ENCODE data around the gene IL17C. TPM values are rescaled to one million over a fixed set of nuclear protein-coding genes. Genes with fewer than 3 reads are reported as not detected.

The IL17C gene
- total RNA-seq, 2 experiments from 2014 or later = 0.20 TPM; not detected in 1

- peak overlapping the region; percentile 19 for H3K27ac Mint-ChIP-seq
- H3K4me3 Mint-ChIP-seq = peak overlapping the region; percentile 66
- peaks cover 13% of the 10 kb centered on the region for H3K27me3 Mint-ChIP-seq
- ChIA-PET CTCF (interaction anchor here (1.8 kb wide), 1 partner anchor 17 kb away, joined by 4 read pairs; no protein-coding TSS in a partner anchor), POLR2A (no interaction called here)
- peak; percentile 65 for DNase-seq
- H3K4me1 Mint-ChIP-seq = peaks cover 37% of the 10 kb centered on the region
- no peaks in the 10 kb centered on the region for H3K9me3 Mint-ChIP-seq
- peaks cover 11% of the 10 kb centered on the region for H3K36me3 Mint-ChIP-seq (ENCODE audit: low read depth)
Observed at GRCh38 chr16:88634141-88634993, 4.0 kb upstream of the IL17C start.

GRCh38 chr16:88634994-88635670 lies 3.2 kb upstream of the IL17C start:
- ChIA-PET CTCF (no interaction called here), POLR2A (no interaction called here)
- H3K4me3 Mint-ChIP-seq = peak overlapping the region; percentile 59
- H3K27ac Mint-ChIP-seq = peak overlapping the region; percentile 60
- peaks cover 9% of the 10 kb centered on the region for H3K36me3 Mint-ChIP-seq (ENCODE audit: low read depth)
- no peaks in the 10 kb centered on the region for H3K9me3 Mint-ChIP-seq
- H3K4me1 Mint-ChIP-seq = peaks cover 37% of the 10 kb centered on the region
- no peak for DNase-seq
- H3K27me3 Mint-ChIP-seq = peaks cover 19% of the 10 kb centered on the region

- H3K27ac Mint-ChIP-seq = no peak overlapping the region
Observed at GRCh38 chr16:88635671-88636319, 2.6 kb upstream of the IL17C start.

GRCh38 chr16:88636488-88637265 lies 1.7 kb upstream of the IL17C start:
- Mint-ChIP-seq H3K27me3 (peaks cover 29% of the 10 kb centered on the region), H3K27ac (peak overlapping the region; percentile 54), H3K36me3 (ENCODE audit: low read depth) (peaks cover 5% of the 10 kb centered on the region), H3K9me3 (no peaks in the 10 kb centered on the region), H3K4me3 (no peak overlapping the region), H3K4me1 (peaks cover 37% of the 10 kb centered on the region)
- ChIA-PET CTCF (interaction anchor here (1.1 to 1.8 kb wide), 3 partner anchors 24 to 101 kb away, joined by 3 to 9 read pairs (median 3); no protein-coding TSS in a partner anchor), POLR2A (no interaction called here)
- no peak for DNase-seq

More at GRCh38 chr16:88635671-88636319, 2.6 kb upstream of the IL17C start:
- no peak for DNase-seq
- Mint-ChIP-seq H3K4me3 (no peak overlapping the region), H3K27me3 (peaks cover 25% of the 10 kb centered on the region), H3K36me3 (ENCODE audit: low read depth) (peaks cover 9% of the 10 kb centered on the region), H3K9me3 (no peaks in the 10 kb centered on the region), H3K4me1 (peaks cover 37% of the 10 kb centered on the region)
- POLR2A ChIA-PET = no interaction called here
- CTCF ChIA-PET = interaction anchor here (1.3 kb wide), 1 partner anchor 40 kb away, joined by 3 read pairs; no protein-coding TSS in a partner anchor

- H3K36me3 Mint-ChIP-seq (ENCODE audit: low read depth) = peaks cover 13% of the 10 kb centered on the region
- no peaks in the 10 kb centered on the region for H3K9me3 Mint-ChIP-seq
- ChIA-PET CTCF (interaction anchor here (0.7 to 1.0 kb wide), 2 partner anchors 8 to 13 kb away, joined by 3 read pairs; no protein-coding TSS in a partner anchor), POLR2A (interaction anchor here (0.5 kb wide), 1 partner anchor 553 kb away, joined by 3 read pairs; no protein-coding TSS in a partner anchor)
- peaks cover 28% of the 10 kb centered on the region for H3K4me1 Mint-ChIP-seq
- no peak overlapping the region for H3K4me3 Mint-ChIP-seq
- no peak for DNase-seq
- H3K27ac Mint-ChIP-seq = no peak overlapping the region
- H3K27me3 Mint-ChIP-seq = peaks cover 29% of the 10 kb centered on the region
Observed at GRCh38 chr16:88639231-88640038, 1.1 kb downstream of the IL17C start.

- H3K4me3 Mint-ChIP-seq = no peak overlapping the region
- POLR2A ChIA-PET = no interaction called here
- H3K27me3 Mint-ChIP-seq = peaks cover 29% of the 10 kb centered on the region
Observed at GRCh38 chr16:88640039-88640495, 1.7 kb downstream of the IL17C start.

GRCh38 chr16:88640498-88641247 lies 2.3 kb downstream of the IL17C start:
- peaks cover 29% of the 10 kb centered on the region for H3K27me3 Mint-ChIP-seq
- no peak overlapping the region for H3K27ac Mint-ChIP-seq
- H3K36me3 Mint-ChIP-seq (ENCODE audit: low read depth) = peaks cover 20% of the 10 kb centered on the region
- no peak overlapping the region for H3K4me3 Mint-ChIP-seq
- CTCF ChIA-PET = no interaction called here
- no peaks in the 10 kb centered on the region for H3K9me3 Mint-ChIP-seq
- POLR2A ChIA-PET = no interaction called here
- peaks cover 29% of the 10 kb centered on the region for H3K4me1 Mint-ChIP-seq
- no peak for DNase-seq

More at GRCh38 chr16:88640039-88640495, 1.7 kb downstream of the IL17C start:
- Mint-ChIP-seq H3K4me1 (peaks cover 29% of the 10 kb centered on the region), H3K36me3 (ENCODE audit: low read depth) (peaks cover 17% of the 10 kb centered on the region), H3K27ac (peak overlapping the region; percentile 9), H3K9me3 (no peaks in the 10 kb centered on the region)
- CTCF ChIA-PET = no interaction called here
- DNase-seq = no peak

- Mint-ChIP-seq H3K9me3 (no peaks in the 10 kb centered on the region), H3K4me3 (no peak overlapping the region), H3K4me1 (peaks cover 15% of the 10 kb centered on the region), H3K27me3 (peaks cover 21% of the 10 kb centered on the region), H3K27ac (no peak overlapping the region), H3K36me3 (ENCODE audit: low read depth) (peaks cover 23% of the 10 kb centered on the region)
- ChIA-PET CTCF (interaction anchor here (1.1 kb wide), 1 partner anchor 14 kb away, joined by 3 read pairs; no protein-coding TSS in a partner anchor), POLR2A (no interaction called here)
- DNase-seq = no peak
Observed at GRCh38 chr16:88642881-88643643, 4.7 kb downstream of the IL17C start.

- Mint-ChIP-seq H3K27me3 (peaks cover 21% of the 10 kb centered on the region), H3K4me1 (peaks cover 10% of the 10 kb centered on the region), H3K36me3 (ENCODE audit: low read depth) (peaks cover 23% of the 10 kb centered on the region), H3K27ac (no peak overlapping the region), H3K9me3 (no peaks in the 10 kb centered on the region), H3K4me3 (no peak overlapping the region)
- POLR2A ChIA-PET = no interaction called here
- CTCF ChIA-PET = no interaction called here
- no peak for DNase-seq
Observed at GRCh38 chr16:88643644-88643932, 5.2 kb downstream of the IL17C start.

- ChIA-PET CTCF (no interaction called here), POLR2A (no interaction called here)
- peaks cover 19% of the 10 kb centered on the region for H3K4me1 Mint-ChIP-seq
- no peaks in the 10 kb centered on the region for H3K9me3 Mint-ChIP-seq
- H3K27ac Mint-ChIP-seq = no peak overlapping the region
- H3K4me3 Mint-ChIP-seq = no peak overlapping the region
- H3K36me3 Mint-ChIP-seq (ENCODE audit: low read depth) = peaks cover 29% of the 10 kb centered on the region
- peaks cover 7% of the 10 kb centered on the region for H3K27me3 Mint-ChIP-seq
- DNase-seq = no peak
Observed at GRCh38 chr16:88645455-88645854, 7.1 kb downstream of the IL17C start.

GRCh38 chr16:88645941-88646340 lies 7.6 kb downstream of the IL17C start:
- ChIA-PET POLR2A (no interaction called here), CTCF (no interaction called here)
- H3K4me1 Mint-ChIP-seq = peaks cover 19% of the 10 kb centered on the region
- no peak overlapping the region for H3K4me3 Mint-ChIP-seq
- DNase-seq = no peak
- peaks cover 5% of the 10 kb centered on the region for H3K27me3 Mint-ChIP-seq
- no peak overlapping the region for H3K27ac Mint-ChIP-seq
- peaks cover 29% of the 10 kb centered on the region for H3K36me3 Mint-ChIP-seq (ENCODE audit: low read depth)
- H3K9me3 Mint-ChIP-seq = no peaks in the 10 kb centered on the region

All from activated CD4-positive, alpha-beta T cell treated with anti-CD3 and anti-CD28 coated beads, Interleukin-2, amount 10 ng/mL, durations not matched to agents 7 days and 5 days (primary cell).